ENCODE results near the gene TBC1D8. TPM values are rescaled to one million over a fixed set of nuclear protein-coding genes. Genes with fewer than 3 reads are reported as not detected.

Gene TBC1D8
- total RNA-seq, 1 experiment from 2014 or later = 51.7 TPM

DNA sequence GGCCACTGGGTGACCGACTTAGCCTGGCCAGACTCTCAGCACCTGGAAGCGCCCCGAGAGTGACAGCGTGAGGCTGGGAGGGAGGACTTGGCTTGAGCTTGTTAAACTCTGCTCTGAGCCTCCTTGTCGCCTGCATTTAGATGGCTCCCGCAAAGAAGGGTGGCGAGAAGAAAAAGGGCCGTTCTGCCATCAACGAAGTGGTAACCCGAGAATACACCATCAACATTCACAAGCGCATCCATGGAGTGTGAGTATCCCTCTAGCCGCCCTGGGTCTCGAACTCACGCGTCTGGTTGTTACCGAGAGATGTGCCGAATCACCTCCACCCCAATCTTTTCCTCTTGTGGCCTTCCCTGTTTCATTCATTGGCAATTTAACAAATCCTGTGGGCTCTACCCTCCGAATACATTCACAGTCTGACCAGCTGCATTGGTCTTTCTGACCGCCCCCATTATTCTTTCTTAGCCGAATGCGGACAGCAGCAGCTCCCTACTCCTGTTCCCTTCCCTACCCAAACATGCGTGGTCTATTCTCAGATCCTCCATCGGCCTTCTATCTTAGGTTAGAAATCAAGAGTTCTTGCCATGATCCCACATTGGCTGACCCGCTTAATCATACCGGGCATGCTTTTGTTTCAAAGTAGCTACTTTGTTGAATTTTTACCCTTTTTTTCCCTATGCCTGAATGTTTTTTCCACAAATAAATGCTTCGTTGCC lies 148.5 kb downstream of the TBC1D8 start:
- H3K27me3 Mint-ChIP-seq (ENCODE audit: low read depth) = peaks cover 12% of the 10 kb centered on the region
- no peaks in the 10 kb centered on the region for H3K9me3 Mint-ChIP-seq
- peaks cover 54% of the 10 kb centered on the region for H3K36me3 Mint-ChIP-seq
- H3K4me3 Mint-ChIP-seq = peak overlapping the region; percentile 98
- ATAC-seq = no peak
- H3K27ac Mint-ChIP-seq = peak overlapping the region; percentile 96
- DNase-seq (ENCODE audit: low spot score) = no peak
- H3K4me1 Mint-ChIP-seq = peaks cover 46% of the 10 kb centered on the region
- CTCF ChIA-PET = interaction anchor here (1.0 to 2.2 kb wide), 6 partner anchors 10 to 272 kb away, joined by 3 to 9 read pairs (median 4); no protein-coding TSS in a partner anchor
- POLR2A ChIA-PET = interaction anchor here (0.9 to 1.2 kb wide), 3 partner anchors 10 to 149 kb away, joined by 3 read pairs; partner anchors contain the start of gene TBC1D8
- TF ChIP-seq, protein P1, sequence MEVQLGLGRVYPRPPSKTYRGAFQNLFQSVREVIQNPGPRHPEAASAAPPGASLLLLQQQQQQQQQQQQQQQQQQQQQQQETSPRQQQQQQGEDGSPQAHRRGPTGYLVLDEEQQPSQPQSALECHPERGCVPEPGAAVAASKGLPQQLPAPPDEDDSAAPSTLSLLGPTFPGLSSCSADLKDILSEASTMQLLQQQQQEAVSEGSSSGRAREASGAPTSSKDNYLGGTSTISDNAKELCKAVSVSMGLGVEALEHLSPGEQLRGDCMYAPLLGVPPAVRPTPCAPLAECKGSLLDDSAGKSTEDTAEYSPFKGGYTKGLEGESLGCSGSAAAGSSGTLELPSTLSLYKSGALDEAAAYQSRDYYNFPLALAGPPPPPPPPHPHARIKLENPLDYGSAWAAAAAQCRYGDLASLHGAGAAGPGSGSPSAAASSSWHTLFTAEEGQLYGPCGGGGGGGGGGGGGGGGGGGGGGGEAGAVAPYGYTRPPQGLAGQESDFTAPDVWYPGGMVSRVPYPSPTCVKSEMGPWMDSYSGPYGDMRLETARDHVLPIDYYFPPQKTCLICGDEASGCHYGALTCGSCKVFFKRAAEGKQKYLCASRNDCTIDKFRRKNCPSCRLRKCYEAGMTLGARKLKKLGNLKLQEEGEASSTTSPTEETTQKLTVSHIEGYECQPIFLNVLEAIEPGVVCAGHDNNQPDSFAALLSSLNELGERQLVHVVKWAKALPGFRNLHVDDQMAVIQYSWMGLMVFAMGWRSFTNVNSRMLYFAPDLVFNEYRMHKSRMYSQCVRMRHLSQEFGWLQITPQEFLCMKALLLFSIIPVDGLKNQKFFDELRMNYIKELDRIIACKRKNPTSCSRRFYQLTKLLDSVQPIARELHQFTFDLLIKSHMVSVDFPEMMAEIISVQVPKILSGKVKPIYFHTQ (CRISPR knock-in tag; IDR thresholded peaks at IDR 0.05) = no peak
- TF ChIP-seq KAT7 (CRISPR knock-in tag; IDR thresholded peaks at IDR 0.05; ENCODE audit: borderline replicate concordance) = peak; percentile 36; the same call in 1 of the 2 replicates
- TF ChIP-seq, protein P2, sequence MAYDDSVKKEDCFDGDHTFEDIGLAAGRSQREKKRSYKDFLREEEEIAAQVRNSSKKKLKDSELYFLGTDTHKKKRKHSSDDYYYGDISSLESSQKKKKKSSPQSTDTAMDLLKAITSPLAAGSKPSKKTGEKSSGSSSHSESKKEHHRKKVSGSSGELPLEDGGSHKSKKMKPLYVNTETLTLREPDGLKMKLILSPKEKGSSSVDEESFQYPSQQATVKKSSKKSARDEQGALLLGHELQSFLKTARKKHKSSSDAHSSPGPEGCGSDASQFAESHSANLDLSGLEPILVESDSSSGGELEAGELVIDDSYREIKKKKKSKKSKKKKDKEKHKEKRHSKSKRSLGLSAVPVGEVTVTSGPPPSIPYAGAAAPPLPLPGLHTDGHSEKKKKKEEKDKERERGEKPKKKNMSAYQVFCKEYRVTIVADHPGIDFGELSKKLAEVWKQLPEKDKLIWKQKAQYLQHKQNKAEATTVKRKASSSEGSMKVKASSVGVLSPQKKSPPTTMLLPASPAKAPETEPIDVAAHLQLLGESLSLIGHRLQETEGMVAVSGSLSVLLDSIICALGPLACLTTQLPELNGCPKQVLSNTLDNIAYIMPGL (CRISPR knock-in tag; IDR thresholded peaks at IDR 0.05) = no peak
- TF ChIP-seq ZNF138 (CRISPR knock-in tag; conservative IDR thresholded peaks at IDR 0.05) = no peak
- TF ChIP-seq, protein P3, sequence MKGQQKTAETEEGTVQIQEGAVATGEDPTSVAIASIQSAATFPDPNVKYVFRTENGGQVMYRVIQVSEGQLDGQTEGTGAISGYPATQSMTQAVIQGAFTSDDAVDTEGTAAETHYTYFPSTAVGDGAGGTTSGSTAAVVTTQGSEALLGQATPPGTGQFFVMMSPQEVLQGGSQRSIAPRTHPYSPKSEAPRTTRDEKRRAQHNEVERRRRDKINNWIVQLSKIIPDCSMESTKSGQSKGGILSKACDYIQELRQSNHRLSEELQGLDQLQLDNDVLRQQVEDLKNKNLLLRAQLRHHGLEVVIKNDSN (CRISPR knock-in tag; IDR thresholded peaks at IDR 0.05) = 0 out of 2 replicates have a peak, but pooled peaks have one; percentile 20
- no peak for TF ChIP-seq OVOL2 (CRISPR knock-in tag; IDR thresholded peaks at IDR 0.05; ENCODE audit: borderline replicate concordance)
- no peak for TF ChIP-seq FOXJ3 (CRISPR knock-in tag; IDR thresholded peaks at IDR 0.05; ENCODE audit: borderline replicate concordance)
- peak; percentile 90; the same call in 1 of the 2 replicates for TF ChIP-seq ZNF416 (CRISPR knock-in tag; IDR thresholded peaks at IDR 0.05)
- TF ChIP-seq, protein P4, sequence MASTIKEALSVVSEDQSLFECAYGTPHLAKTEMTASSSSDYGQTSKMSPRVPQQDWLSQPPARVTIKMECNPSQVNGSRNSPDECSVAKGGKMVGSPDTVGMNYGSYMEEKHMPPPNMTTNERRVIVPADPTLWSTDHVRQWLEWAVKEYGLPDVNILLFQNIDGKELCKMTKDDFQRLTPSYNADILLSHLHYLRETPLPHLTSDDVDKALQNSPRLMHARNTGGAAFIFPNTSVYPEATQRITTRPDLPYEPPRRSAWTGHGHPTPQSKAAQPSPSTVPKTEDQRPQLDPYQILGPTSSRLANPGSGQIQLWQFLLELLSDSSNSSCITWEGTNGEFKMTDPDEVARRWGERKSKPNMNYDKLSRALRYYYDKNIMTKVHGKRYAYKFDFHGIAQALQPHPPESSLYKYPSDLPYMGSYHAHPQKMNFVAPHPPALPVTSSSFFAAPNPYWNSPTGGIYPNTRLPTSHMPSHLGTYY (CRISPR knock-in tag; IDR thresholded peaks at IDR 0.05) = peak; percentile 78; the same call in 1 of the 2 replicates
- TF ChIP-seq GTF2I (CRISPR knock-in tag; conservative IDR thresholded peaks at IDR 0.05) = no peak
- TF ChIP-seq, protein P5, sequence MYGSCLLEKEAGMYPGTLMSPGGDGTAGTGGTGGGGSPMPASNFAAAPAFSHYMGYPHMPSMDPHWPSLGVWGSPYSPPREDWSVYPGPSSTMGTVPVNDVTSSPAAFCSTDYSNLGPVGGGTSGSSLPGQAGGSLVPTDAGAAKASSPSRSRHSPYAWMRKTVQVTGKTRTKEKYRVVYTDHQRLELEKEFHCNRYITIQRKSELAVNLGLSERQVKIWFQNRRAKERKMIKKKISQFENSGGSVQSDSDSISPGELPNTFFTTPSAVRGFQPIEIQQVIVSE (CRISPR knock-in tag; IDR thresholded peaks at IDR 0.05; ENCODE audit: borderline replicate concordance) = no peak
- no peak for TF ChIP-seq SOX15 (CRISPR knock-in tag; IDR thresholded peaks at IDR 0.05)
- TF ChIP-seq CREB1 (CRISPR knock-in tag; IDR thresholded peaks at IDR 0.05) = no peak
- TF ChIP-seq, protein P6, sequence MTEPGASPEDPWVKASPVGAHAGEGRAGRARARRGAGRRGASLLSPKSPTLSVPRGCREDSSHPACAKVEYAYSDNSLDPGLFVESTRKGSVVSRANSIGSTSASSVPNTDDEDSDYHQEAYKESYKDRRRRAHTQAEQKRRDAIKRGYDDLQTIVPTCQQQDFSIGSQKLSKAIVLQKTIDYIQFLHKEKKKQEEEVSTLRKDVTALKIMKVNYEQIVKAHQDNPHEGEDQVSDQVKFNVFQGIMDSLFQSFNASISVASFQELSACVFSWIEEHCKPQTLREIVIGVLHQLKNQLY (CRISPR knock-in tag; IDR thresholded peaks at IDR 0.05) = peak; percentile 0; the same call in 1 of the 2 replicates
- TF ChIP-seq IRF2 (CRISPR knock-in tag; IDR thresholded peaks at IDR 0.05; ENCODE audit: borderline replicate concordance, low read depth) = no peak
- TF ChIP-seq, protein P7, sequence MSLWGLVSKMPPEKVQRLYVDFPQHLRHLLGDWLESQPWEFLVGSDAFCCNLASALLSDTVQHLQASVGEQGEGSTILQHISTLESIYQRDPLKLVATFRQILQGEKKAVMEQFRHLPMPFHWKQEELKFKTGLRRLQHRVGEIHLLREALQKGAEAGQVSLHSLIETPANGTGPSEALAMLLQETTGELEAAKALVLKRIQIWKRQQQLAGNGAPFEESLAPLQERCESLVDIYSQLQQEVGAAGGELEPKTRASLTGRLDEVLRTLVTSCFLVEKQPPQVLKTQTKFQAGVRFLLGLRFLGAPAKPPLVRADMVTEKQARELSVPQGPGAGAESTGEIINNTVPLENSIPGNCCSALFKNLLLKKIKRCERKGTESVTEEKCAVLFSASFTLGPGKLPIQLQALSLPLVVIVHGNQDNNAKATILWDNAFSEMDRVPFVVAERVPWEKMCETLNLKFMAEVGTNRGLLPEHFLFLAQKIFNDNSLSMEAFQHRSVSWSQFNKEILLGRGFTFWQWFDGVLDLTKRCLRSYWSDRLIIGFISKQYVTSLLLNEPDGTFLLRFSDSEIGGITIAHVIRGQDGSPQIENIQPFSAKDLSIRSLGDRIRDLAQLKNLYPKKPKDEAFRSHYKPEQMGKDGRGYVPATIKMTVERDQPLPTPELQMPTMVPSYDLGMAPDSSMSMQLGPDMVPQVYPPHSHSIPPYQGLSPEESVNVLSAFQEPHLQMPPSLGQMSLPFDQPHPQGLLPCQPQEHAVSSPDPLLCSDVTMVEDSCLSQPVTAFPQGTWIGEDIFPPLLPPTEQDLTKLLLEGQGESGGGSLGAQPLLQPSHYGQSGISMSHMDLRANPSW (CRISPR knock-in tag; conservative IDR thresholded peaks at IDR 0.05; ENCODE audit: low read depth) = no peak
- TF ChIP-seq, protein P8, sequence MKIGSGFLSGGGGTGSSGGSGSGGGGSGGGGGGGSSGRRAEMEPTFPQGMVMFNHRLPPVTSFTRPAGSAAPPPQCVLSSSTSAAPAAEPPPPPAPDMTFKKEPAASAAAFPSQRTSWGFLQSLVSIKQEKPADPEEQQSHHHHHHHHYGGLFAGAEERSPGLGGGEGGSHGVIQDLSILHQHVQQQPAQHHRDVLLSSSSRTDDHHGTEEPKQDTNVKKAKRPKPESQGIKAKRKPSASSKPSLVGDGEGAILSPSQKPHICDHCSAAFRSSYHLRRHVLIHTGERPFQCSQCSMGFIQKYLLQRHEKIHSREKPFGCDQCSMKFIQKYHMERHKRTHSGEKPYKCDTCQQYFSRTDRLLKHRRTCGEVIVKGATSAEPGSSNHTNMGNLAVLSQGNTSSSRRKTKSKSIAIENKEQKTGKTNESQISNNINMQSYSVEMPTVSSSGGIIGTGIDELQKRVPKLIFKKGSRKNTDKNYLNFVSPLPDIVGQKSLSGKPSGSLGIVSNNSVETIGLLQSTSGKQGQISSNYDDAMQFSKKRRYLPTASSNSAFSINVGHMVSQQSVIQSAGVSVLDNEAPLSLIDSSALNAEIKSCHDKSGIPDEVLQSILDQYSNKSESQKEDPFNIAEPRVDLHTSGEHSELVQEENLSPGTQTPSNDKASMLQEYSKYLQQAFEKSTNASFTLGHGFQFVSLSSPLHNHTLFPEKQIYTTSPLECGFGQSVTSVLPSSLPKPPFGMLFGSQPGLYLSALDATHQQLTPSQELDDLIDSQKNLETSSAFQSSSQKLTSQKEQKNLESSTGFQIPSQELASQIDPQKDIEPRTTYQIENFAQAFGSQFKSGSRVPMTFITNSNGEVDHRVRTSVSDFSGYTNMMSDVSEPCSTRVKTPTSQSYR (CRISPR knock-in tag; IDR thresholded peaks at IDR 0.05) = no peak
- TF ChIP-seq, protein P9, sequence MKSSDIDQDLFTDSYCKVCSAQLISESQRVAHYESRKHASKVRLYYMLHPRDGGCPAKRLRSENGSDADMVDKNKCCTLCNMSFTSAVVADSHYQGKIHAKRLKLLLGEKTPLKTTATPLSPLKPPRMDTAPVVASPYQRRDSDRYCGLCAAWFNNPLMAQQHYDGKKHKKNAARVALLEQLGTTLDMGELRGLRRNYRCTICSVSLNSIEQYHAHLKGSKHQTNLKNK (CRISPR knock-in tag; IDR thresholded peaks at IDR 0.05) = no peak
- TF ChIP-seq, protein P10, sequence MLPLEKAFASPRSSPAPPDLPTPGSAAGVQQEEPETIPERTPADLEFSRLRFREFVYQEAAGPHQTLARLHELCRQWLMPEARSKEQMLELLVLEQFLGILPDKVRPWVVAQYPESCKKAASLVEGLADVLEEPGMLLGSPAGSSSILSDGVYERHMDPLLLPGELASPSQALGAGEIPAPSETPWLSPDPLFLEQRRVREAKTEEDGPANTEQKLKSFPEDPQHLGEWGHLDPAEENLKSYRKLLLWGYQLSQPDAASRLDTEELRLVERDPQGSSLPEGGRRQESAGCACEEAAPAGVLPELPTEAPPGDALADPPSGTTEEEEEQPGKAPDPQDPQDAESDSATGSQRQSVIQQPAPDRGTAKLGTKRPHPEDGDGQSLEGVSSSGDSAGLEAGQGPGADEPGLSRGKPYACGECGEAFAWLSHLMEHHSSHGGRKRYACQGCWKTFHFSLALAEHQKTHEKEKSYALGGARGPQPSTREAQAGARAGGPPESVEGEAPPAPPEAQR (CRISPR knock-in tag; IDR thresholded peaks at IDR 0.05) = no peak
- TF ChIP-seq EMX1 (CRISPR knock-in tag; IDR thresholded peaks at IDR 0.05) = no peak
